ENCODE measurements around the gene FGD4.

FGD4 gene

DNA sequence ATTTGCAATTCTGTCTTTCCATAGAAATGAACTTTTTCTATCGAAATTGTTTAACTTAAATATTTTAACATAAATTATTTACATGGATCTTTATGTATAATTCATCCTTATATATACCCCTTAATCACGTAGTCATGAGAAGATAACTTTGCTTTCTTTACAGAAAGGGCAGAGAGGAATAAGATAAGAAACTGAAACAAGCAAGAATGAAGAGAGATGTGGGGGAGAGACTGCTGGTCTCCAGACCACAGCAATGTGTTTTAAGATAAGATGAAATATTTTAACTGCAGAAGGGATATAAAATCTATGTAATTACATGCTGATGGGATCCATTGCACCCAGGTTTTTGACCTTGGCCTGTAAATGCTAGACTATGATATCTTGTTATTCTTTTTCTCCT is 245.1 kb downstream of the FGD4 start:
- ATAC-seq = no peak
- no peak for TF ChIP-seq ZFP3 (CRISPR knock-in tag; IDR thresholded peaks at IDR 0.05)
- no peak for TF ChIP-seq BACH2 (CRISPR knock-in tag; IDR thresholded peaks at IDR 0.05; ENCODE audit: borderline replicate concordance)
- no peak for TF ChIP-seq ZNF70 (CRISPR knock-in tag; IDR thresholded peaks at IDR 0.05)
- TF ChIP-seq, protein P1, sequence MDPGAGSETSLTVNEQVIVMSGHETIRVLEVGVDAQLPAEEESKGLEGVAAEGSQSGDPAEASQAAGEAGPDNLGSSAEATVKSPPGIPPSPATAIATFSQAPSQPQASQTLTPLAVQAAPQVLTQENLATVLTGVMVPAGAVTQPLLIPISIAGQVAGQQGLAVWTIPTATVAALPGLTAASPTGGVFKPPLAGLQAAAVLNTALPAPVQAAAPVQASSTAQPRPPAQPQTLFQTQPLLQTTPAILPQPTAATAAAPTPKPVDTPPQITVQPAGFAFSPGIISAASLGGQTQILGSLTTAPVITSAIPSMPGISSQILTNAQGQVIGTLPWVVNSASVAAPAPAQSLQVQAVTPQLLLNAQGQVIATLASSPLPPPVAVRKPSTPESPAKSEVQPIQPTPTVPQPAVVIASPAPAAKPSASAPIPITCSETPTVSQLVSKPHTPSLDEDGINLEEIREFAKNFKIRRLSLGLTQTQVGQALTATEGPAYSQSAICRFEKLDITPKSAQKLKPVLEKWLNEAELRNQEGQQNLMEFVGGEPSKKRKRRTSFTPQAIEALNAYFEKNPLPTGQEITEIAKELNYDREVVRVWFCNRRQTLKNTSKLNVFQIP (CRISPR knock-in tag; IDR thresholded peaks at IDR 0.05; ENCODE audit: borderline replicate concordance, low read depth) = no peak
- no peak for TF ChIP-seq ZNF565 (CRISPR knock-in tag; conservative IDR thresholded peaks at IDR 0.05; ENCODE audit: low read depth)
- TF ChIP-seq ZNF8 (CRISPR knock-in tag; IDR thresholded peaks at IDR 0.05) = no peak
- TF ChIP-seq, protein P2, sequence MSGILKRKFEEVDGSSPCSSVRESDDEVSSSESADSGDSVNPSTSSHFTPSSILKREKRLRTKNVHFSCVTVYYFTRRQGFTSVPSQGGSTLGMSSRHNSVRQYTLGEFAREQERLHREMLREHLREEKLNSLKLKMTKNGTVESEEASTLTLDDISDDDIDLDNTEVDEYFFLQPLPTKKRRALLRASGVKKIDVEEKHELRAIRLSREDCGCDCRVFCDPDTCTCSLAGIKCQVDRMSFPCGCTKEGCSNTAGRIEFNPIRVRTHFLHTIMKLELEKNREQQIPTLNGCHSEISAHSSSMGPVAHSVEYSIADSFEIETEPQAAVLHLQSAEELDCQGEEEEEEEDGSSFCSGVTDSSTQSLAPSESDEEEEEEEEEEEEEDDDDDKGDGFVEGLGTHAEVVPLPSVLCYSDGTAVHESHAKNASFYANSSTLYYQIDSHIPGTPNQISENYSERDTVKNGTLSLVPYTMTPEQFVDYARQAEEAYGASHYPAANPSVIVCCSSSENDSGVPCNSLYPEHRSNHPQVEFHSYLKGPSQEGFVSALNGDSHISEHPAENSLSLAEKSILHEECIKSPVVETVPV (CRISPR knock-in tag; IDR thresholded peaks at IDR 0.05) = no peak
- no peak for TF ChIP-seq ARNTL (CRISPR knock-in tag; IDR thresholded peaks at IDR 0.05; ENCODE audit: borderline replicate concordance, low read depth)
- TF ChIP-seq CSDC2 (CRISPR knock-in tag; IDR thresholded peaks at IDR 0.05) = no peak
- no peak for TF ChIP-seq OSR1 (CRISPR knock-in tag; IDR thresholded peaks at IDR 0.05)
- no peak for TF ChIP-seq PPARA (CRISPR knock-in tag; IDR thresholded peaks at IDR 0.05; ENCODE audit: borderline replicate concordance)
- TF ChIP-seq, protein P3, sequence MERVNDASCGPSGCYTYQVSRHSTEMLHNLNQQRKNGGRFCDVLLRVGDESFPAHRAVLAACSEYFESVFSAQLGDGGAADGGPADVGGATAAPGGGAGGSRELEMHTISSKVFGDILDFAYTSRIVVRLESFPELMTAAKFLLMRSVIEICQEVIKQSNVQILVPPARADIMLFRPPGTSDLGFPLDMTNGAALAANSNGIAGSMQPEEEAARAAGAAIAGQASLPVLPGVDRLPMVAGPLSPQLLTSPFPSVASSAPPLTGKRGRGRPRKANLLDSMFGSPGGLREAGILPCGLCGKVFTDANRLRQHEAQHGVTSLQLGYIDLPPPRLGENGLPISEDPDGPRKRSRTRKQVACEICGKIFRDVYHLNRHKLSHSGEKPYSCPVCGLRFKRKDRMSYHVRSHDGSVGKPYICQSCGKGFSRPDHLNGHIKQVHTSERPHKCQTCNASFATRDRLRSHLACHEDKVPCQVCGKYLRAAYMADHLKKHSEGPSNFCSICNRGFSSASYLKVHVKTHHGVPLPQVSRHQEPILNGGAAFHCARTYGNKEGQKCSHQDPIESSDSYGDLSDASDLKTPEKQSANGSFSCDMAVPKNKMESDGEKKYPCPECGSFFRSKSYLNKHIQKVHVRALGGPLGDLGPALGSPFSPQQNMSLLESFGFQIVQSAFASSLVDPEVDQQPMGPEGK (CRISPR knock-in tag; IDR thresholded peaks at IDR 0.05; ENCODE audit: borderline replicate concordance) = no peak
- TF ChIP-seq, protein P4, sequence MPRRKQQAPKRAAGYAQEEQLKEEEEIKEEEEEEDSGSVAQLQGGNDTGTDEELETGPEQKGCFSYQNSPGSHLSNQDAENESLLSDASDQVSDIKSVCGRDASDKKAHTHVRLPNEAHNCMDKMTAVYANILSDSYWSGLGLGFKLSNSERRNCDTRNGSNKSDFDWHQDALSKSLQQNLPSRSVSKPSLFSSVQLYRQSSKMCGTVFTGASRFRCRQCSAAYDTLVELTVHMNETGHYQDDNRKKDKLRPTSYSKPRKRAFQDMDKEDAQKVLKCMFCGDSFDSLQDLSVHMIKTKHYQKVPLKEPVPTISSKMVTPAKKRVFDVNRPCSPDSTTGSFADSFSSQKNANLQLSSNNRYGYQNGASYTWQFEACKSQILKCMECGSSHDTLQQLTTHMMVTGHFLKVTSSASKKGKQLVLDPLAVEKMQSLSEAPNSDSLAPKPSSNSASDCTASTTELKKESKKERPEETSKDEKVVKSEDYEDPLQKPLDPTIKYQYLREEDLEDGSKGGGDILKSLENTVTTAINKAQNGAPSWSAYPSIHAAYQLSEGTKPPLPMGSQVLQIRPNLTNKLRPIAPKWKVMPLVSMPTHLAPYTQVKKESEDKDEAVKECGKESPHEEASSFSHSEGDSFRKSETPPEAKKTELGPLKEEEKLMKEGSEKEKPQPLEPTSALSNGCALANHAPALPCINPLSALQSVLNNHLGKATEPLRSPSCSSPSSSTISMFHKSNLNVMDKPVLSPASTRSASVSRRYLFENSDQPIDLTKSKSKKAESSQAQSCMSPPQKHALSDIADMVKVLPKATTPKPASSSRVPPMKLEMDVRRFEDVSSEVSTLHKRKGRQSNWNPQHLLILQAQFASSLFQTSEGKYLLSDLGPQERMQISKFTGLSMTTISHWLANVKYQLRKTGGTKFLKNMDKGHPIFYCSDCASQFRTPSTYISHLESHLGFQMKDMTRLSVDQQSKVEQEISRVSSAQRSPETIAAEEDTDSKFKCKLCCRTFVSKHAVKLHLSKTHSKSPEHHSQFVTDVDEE (CRISPR knock-in tag; IDR thresholded peaks at IDR 0.05) = no peak

DNA sequence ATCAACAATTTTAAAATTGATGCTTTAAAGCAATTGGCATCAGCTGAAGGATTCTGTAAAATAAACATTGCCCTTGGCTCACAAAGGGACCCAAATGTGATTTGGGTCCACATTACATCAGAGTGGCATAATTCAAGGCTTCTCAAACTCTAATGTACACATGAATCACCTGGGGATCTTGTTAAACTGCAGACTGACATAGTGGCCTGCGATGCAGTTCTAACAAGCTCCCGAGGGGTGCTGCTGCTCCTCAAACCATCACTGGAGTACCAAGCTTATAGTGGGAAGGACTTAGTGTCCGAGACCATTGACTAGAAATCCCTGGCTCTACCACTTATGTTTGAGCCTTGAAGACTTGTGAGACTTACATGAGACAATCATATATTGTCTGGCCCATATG is 247.9 kb downstream of the FGD4 start:
- ATAC-seq = no peak
- TF ChIP-seq ZFP3 (CRISPR knock-in tag; IDR thresholded peaks at IDR 0.05) (no peak), BACH2 (CRISPR knock-in tag; IDR thresholded peaks at IDR 0.05; ENCODE audit: borderline replicate concordance) (no peak), ZNF8 (CRISPR knock-in tag; IDR thresholded peaks at IDR 0.05) (no peak), ZNF70 (CRISPR knock-in tag; IDR thresholded peaks at IDR 0.05) (no peak), RARB (CRISPR knock-in tag; IDR thresholded peaks at IDR 0.05) (no peak), ZFP30 (CRISPR knock-in tag; IDR thresholded peaks at IDR 0.05) (no peak), ISL1 (CRISPR knock-in tag; IDR thresholded peaks at IDR 0.05) (peak; percentile 48; the same call in 1 of the 2 replicates), CSDC2 (CRISPR knock-in tag; IDR thresholded peaks at IDR 0.05) (no peak)
- TF ChIP-seq, protein P4 (CRISPR knock-in tag; IDR thresholded peaks at IDR 0.05) = no peak

DNA sequence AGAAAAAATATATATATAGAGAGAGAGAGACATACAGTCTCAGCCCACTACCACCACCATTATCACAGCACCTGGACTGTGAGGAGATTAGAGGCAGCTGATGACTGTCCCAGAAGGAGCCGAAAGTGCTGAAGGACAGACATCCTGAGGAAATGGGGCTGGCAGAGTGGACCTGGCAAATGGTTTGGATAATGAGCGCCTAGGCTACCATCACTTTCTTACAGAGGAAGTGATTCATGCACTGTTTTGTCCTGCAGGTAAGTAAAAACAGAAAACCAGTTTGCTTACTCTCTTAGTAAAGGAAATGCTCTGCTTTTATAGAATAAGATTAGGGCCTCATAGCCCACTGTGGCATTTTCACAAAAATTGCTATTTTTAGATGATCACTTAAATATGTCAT is 251.2 kb downstream of the FGD4 start:
- no peak for ATAC-seq
- TF ChIP-seq, protein P4 (CRISPR knock-in tag; IDR thresholded peaks at IDR 0.05) = no peak
- TF ChIP-seq ZC3H10 (CRISPR knock-in tag; IDR thresholded peaks at IDR 0.05) = no peak
- TF ChIP-seq, protein P2 (CRISPR knock-in tag; IDR thresholded peaks at IDR 0.05) = no peak
- no peak for TF ChIP-seq ZNF8 (CRISPR knock-in tag; IDR thresholded peaks at IDR 0.05)
- TF ChIP-seq ARNTL (CRISPR knock-in tag; IDR thresholded peaks at IDR 0.05; ENCODE audit: borderline replicate concordance, low read depth) = no peak
- TF ChIP-seq PPARA (CRISPR knock-in tag; IDR thresholded peaks at IDR 0.05; ENCODE audit: borderline replicate concordance) = no peak
- TF ChIP-seq RARB (CRISPR knock-in tag; IDR thresholded peaks at IDR 0.05) = no peak
- TF ChIP-seq TOX (CRISPR knock-in tag; IDR thresholded peaks at IDR 0.05; ENCODE audit: borderline replicate concordance) = no peak
- TF ChIP-seq ZFP3 (CRISPR knock-in tag; IDR thresholded peaks at IDR 0.05) = no peak
- TF ChIP-seq GLIS3 (CRISPR knock-in tag; IDR thresholded peaks at IDR 0.05) = no peak
- no peak for TF ChIP-seq CSDC2 (CRISPR knock-in tag; IDR thresholded peaks at IDR 0.05)
- TF ChIP-seq ESRRG (CRISPR knock-in tag; IDR thresholded peaks at IDR 0.05) = no peak
- TF ChIP-seq OSR1 (CRISPR knock-in tag; IDR thresholded peaks at IDR 0.05) = no peak

Data from SK-N-SH treated with all-trans-retinoic acid at 6 μM for 48 hours (cell line).